ENCODE measurements around the gene LRRC3. TPM values are rescaled to one million over a fixed set of nuclear protein-coding genes. Genes with fewer than 3 reads are reported as not detected.

LRRC3 gene
- total and polyA plus RNA-seq, 2 of the 8 experiments (the other 6 are each of a cell fraction or from before 2014, with no cell fraction given) = 3.1 to 5.4 TPM

DNA sequence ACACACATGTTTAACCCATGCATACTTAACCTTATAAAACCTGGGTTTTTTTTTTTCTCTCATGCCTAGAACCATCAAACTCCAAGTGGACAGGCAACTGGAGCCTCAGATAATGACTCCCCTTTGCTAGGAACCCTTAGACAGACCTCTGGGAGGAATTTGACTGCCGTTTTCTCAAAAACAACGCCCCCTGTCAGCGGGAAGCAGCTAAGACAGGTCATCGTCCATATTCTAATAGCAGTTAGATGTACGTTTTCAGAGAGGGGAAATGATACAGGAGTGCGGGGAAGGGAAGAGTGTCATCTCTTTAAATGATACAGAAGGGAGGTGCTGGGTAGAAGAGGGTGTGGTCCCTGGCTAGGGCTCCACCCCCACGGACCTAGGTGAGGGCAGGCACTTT lies 34.7 kb downstream of the LRRC3 start:
- no peak overlapping the region for H3K56ac ChIP-seq (replicated peaks; ENCODE audit: insufficient read length, low read depth, low read length)
- H3K14ac ChIP-seq (ENCODE audit: insufficient read length) = no peak overlapping the region
- no peak for DNase-seq (ENCODE audit: low read depth in 1 of 2, low spot score in 2 of 2)
- TF ChIP-seq RAD21 (IDR thresholded peaks at IDR 0.05 in 1 of 2, conservative IDR thresholded peaks at IDR 0.05 in 1 of 2; ENCODE audit: low read depth in 2 of 2, low read length in 2 of 2) (peak; percentile 31 to 46; a peak in 3 of 4 replicates), NRF1 (IDR thresholded peaks at IDR 0.05; ENCODE audit: low read depth, low read length) (no peak), KDM1A (IDR thresholded peaks at IDR 0.05; ENCODE audit: borderline replicate concordance, low read length) (no peak), RBBP5 (IDR thresholded peaks at IDR 0.05; ENCODE audit: borderline replicate concordance, low read depth, low read length) (no peak), JUND (IDR thresholded peaks at IDR 0.05; ENCODE audit: low read length) (no peak), PHF8 (conservative IDR thresholded peaks at IDR 0.05; ENCODE audit: low read depth, low read length) (no peak), RNF2 (IDR thresholded peaks at IDR 0.05; ENCODE audit: borderline replicate concordance, low read depth, low read length, missing control alignments, poor library complexity, severe bottlenecking) (no peak), JUN (IDR thresholded peaks at IDR 0.05; ENCODE audit: low read depth, low read length) (no peak)
- TF ChIP-seq, protein P1, sequence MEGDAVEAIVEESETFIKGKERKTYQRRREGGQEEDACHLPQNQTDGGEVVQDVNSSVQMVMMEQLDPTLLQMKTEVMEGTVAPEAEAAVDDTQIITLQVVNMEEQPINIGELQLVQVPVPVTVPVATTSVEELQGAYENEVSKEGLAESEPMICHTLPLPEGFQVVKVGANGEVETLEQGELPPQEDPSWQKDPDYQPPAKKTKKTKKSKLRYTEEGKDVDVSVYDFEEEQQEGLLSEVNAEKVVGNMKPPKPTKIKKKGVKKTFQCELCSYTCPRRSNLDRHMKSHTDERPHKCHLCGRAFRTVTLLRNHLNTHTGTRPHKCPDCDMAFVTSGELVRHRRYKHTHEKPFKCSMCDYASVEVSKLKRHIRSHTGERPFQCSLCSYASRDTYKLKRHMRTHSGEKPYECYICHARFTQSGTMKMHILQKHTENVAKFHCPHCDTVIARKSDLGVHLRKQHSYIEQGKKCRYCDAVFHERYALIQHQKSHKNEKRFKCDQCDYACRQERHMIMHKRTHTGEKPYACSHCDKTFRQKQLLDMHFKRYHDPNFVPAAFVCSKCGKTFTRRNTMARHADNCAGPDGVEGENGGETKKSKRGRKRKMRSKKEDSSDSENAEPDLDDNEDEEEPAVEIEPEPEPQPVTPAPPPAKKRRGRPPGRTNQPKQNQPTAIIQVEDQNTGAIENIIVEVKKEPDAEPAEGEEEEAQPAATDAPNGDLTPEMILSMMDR (IDR thresholded peaks at IDR 0.05; ENCODE audit: control extremely low read depth in 1 of 3, insufficient read depth in 1 of 3, low read depth in 1 of 3, low read length in 3 of 3) = peak; percentile 39 to 61 (median 60)

More for the DNA sequence above, 34.7 kb downstream of the LRRC3 start:
- Histone ChIP-seq H4K91ac (replicated peaks; ENCODE audit: insufficient read length, low read length) (no peak overlapping the region), H2BK20ac (ENCODE audit: low read length) (no peak overlapping the region), H3K9ac (replicated peaks in 1 of 4; ENCODE audit: extremely low read depth in 1 of 4, low read depth in 3 of 4, low read length in 3 of 4) (no peak overlapping the region), H2BK12ac (ENCODE audit: low read depth, low read length) (no peak overlapping the region), H3K18ac (ENCODE audit: extremely low read depth, low read length) (no peak overlapping the region), H3K36me3 (ENCODE audit: control insufficient read depth in 2 of 4, insufficient read depth in 4 of 4, low read length in 3 of 4) (peaks cover 0 to 26% (median 10%) of the 10 kb centered on the region in 4 experiments; a peak in 4 of 8 replicates), H3K79me1 (ENCODE audit: low read depth, low read length) (no peaks in the 10 kb centered on the region; the same call in 1 of the 2 replicates), H4K5ac (ENCODE audit: insufficient read length, low read depth, low read length) (no peak overlapping the region), H3K4me2 (ENCODE audit: insufficient read depth in 1 of 2, low read depth in 2 of 2, low read length in 2 of 2) (no peak overlapping the region), H3K27me3 (replicated peaks in 1 of 4; ENCODE audit: control insufficient read depth in 3 of 4, extremely low read depth in 1 of 4, insufficient read depth in 3 of 4, low read length in 3 of 4) (no peaks in the 10 kb centered on the region), H3K79me2 (ENCODE audit: control insufficient read depth in 1 of 2, insufficient read depth in 2 of 2, low read length in 2 of 2) (peaks cover 3 to 36% of the 10 kb centered on the region in 2 experiments; a peak in 3 of 4 replicates), H2AK5ac (ENCODE audit: low read depth, low read length) (no peak overlapping the region), H2BK15ac (ENCODE audit: low read length) (no peak overlapping the region), H3K23me2 (ENCODE audit: low read depth, low read length) (peaks cover 2% of the 10 kb centered on the region; the same call in 1 of the 2 replicates), H4K8ac (ENCODE audit: extremely low read depth, insufficient read depth, low read length) (no peak overlapping the region), H3K4me3 (ENCODE audit: extremely low read depth in 1 of 4, insufficient read depth in 2 of 4, low read depth in 3 of 4, low read length in 4 of 4) (no peak overlapping the region), H3K27ac (ENCODE audit: low read depth, low read length) (no peak overlapping the region), H2BK120ac (replicated peaks; ENCODE audit: low read depth, low read length) (no peak overlapping the region), H2AFZ (ENCODE audit: low read length) (no peak overlapping the region), H3K4me1 (replicated peaks in 1 of 4; ENCODE audit: control insufficient read depth in 3 of 4, insufficient read depth in 4 of 4, low read length in 3 of 4) (peaks cover 0 to 5% (median 1%) of the 10 kb centered on the region in 4 experiments; a peak in 3 of 7 replicates), H2BK5ac (ENCODE audit: low read depth, low read length) (no peak overlapping the region), H3K9me3 (ENCODE audit: insufficient read depth in 2 of 2, low read depth in 1 of 2, low read length in 1 of 2) (peaks cover 9 to 11% of the 10 kb centered on the region in 2 experiments; a peak in 3 of 4 replicates), H3K4ac (replicated peaks; ENCODE audit: insufficient read length, low read depth, low read length) (no peak overlapping the region), H3K23ac (ENCODE audit: insufficient read length) (no peak overlapping the region), H4K20me1 (replicated peaks in 1 of 2; ENCODE audit: control insufficient read depth in 1 of 2, insufficient read depth in 2 of 2, low read length in 2 of 2) (no peaks in the 10 kb centered on the region)
- ChIA-PET CTCF (ENCODE audit: partially characterized antibody) (interaction anchor here (0.6 to 2.5 kb wide), 32 partner anchors 8 to 1385 kb away, joined by 3 to 9 read pairs (median 3); partner anchors contain the start of gene TSPEAR), POLR2A (ENCODE audit: partially characterized antibody) (interaction anchor here (0.9 kb wide), 2 partner anchors 152 to 290 kb away, joined by 3 to 4 read pairs; no protein-coding TSS in a partner anchor)
- 60% methylated on average over 7 of the region's 7 CpGs; no CpG with 5 or more reads in 1 of the 2 experiments for WGBS, 2 experiments (ENCODE audit: extremely low coverage in 1 of 2, insufficient coverage in 1 of 2, insufficient read length in 1 of 2, insufficient replicate concordance in 2 of 2, low coverage in 1 of 2, low lambda C conversion rate in 2 of 2, missing lambda C conversion rate in 1 of 2)
- FAIRE-seq = no peak

All from H1 (cell line).